MM.1S (cell line): ENCODE data around the gene NMD3.

Experiments used
- DNase-seq: peaks from one replicate; pipeline ENCODE4 v3.0.0-alpha.2; 2015
- H2AFZ ChIP-seq: fragments of 300-600 bp; sonication (generic); 2 replicates; pipeline ENCODE4 v1.6.0; 2016; ENCODE audit warnings: antibody characterized with exemption, low read length
- H3F3A ChIP-seq: fragments of 300-600 bp; sonication (generic); 2 replicates; pipeline ENCODE4 v1.6.1; 2016; ENCODE audit warnings: mild to moderate bottlenecking, antibody characterized with exemption, low read length, moderate library complexity, mixed read lengths; ENCODE audit not compliant: insufficient read depth
- H3K27ac ChIP-seq: fragments of 300-600 bp; sonication (generic); 2 replicates; pipeline ENCODE4 v1.5.1; 2016; ENCODE audit warnings: mild to moderate bottlenecking, low read length
- H3K27me3 ChIP-seq: fragments of 300-600 bp; sonication (generic); replicated peaks from 2 replicates; pipeline ENCODE4 v1.6.0; 2016; ENCODE audit warnings: low read length; ENCODE audit not compliant: insufficient read depth
- H3K36me3 ChIP-seq: fragments of 300-600 bp; sonication (generic); replicated peaks from 2 replicates; pipeline ENCODE4 v1.6.1; 2016; ENCODE audit warnings: mild to moderate bottlenecking, low read length, mixed read lengths; ENCODE audit not compliant: insufficient read depth
- H3K4me1 ChIP-seq: fragments of 300-600 bp; sonication (generic); 2 replicates; pipeline ENCODE4 v1.6.1; 2016; ENCODE audit warnings: low read length, mixed read lengths
- H3K4me2 ChIP-seq: fragments of 300-600 bp; sonication (generic); 2 replicates; pipeline ENCODE4 v1.6.0; 2016; ENCODE audit warnings: low read depth, low read length
- H3K4me3 ChIP-seq: fragments of 300-600 bp; sonication (generic); 2 replicates; pipeline ENCODE4 v1.5.1; 2016; ENCODE audit warnings: low read length, mixed read lengths
- H3K79me2 ChIP-seq: fragments of 300-600 bp; sonication (generic); 2 replicates; pipeline ENCODE4 v1.6.1; 2016; ENCODE audit warnings: mixed run types, low read length, mixed read lengths
- H3K9ac ChIP-seq: fragments of 300-600 bp; sonication (generic); 2 replicates; pipeline ENCODE4 v1.6.1; 2016; ENCODE audit warnings: low read length, mixed read lengths
- H3K9me2 ChIP-seq: fragments of 300-600 bp; sonication (generic); replicated peaks from 2 replicates; pipeline ENCODE4 v1.6.1; 2016; ENCODE audit warnings: mild to moderate bottlenecking, low read length, mixed read lengths; ENCODE audit not compliant: insufficient read depth
- H3K9me3 ChIP-seq: fragments of 300-600 bp; sonication (generic); replicated peaks from 2 replicates; pipeline ENCODE4 v1.6.1; 2016; ENCODE audit warnings: mild to moderate bottlenecking, low read length, mixed read lengths; ENCODE audit not compliant: insufficient read depth
- H4K20me1 ChIP-seq: fragments of 300-600 bp; sonication (generic); 2 replicates; pipeline ENCODE4 v1.6.1; 2016; ENCODE audit warnings: mild to moderate bottlenecking, low read length, moderate library complexity, mixed read lengths; ENCODE audit not compliant: insufficient read depth
- EZH2 ChIP-seq: fragments of 300-600 bp; sonication (generic); optimal IDR thresholded peaks from 2 replicates; pipeline ENCODE3; 2017; ENCODE audit warnings: low read depth, mild to moderate bottlenecking, antibody characterized with exemption, low read length, mixed read lengths
- EZH2phosphoT487 ChIP-seq: fragments of 300-600 bp; sonication (generic); IDR thresholded peaks from 2 replicates; pipeline ENCODE4 v1.6.1; 2018; ENCODE audit warnings: antibody characterized with exemption, low read length
- TF ChIP-seq, protein P1 (sequence below): fragments of 300-600 bp; sonication (generic); IDR thresholded peaks from 2 replicates; pipeline ENCODE4 v1.5.1; 2016; ENCODE audit warnings: antibody characterized with exemption, low read length, mixed read lengths

Gene NMD3

DNA sequence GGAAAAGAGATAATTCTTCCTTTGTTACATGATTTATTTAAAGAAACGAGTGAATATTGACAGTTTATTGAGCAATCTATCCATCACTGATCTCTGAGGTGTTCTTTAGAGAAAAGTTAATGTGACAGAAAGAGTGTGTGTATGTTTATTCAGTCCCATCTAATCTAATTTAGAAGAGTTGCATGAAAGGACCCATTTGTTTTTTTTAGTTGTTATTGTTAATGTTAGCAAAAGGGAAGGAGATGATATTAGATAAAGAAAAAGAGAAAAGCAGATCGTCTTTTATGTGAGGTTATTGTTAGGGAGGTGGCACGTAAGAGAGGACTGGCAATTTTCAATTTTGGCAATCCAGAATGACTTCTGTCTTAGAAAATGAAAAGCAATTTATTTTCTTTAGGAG is 46.5 kb downstream of the NMD3 start:
- Histone ChIP-seq H3K9ac (no peak overlapping the region), H3K9me3 (no peaks in the 10 kb centered on the region), H3K27me3 (no peaks in the 10 kb centered on the region), H3K4me2 (no peak overlapping the region), H2AFZ (no peak overlapping the region), H3K79me2 (no peaks in the 10 kb centered on the region), H3F3A (no peaks in the 10 kb centered on the region), H4K20me1 (no peaks in the 10 kb centered on the region), H3K36me3 (no peaks in the 10 kb centered on the region), H3K27ac (no peak overlapping the region), H3K4me1 (no peaks in the 10 kb centered on the region), H3K9me2 (no peaks in the 10 kb centered on the region), H3K4me3 (no peak overlapping the region)
- DNase-seq: no peak
- TF ChIP-seq EZH2phosphoT487 (no peak), EZH2 (no peak)
- TF ChIP-seq, protein P1, sequence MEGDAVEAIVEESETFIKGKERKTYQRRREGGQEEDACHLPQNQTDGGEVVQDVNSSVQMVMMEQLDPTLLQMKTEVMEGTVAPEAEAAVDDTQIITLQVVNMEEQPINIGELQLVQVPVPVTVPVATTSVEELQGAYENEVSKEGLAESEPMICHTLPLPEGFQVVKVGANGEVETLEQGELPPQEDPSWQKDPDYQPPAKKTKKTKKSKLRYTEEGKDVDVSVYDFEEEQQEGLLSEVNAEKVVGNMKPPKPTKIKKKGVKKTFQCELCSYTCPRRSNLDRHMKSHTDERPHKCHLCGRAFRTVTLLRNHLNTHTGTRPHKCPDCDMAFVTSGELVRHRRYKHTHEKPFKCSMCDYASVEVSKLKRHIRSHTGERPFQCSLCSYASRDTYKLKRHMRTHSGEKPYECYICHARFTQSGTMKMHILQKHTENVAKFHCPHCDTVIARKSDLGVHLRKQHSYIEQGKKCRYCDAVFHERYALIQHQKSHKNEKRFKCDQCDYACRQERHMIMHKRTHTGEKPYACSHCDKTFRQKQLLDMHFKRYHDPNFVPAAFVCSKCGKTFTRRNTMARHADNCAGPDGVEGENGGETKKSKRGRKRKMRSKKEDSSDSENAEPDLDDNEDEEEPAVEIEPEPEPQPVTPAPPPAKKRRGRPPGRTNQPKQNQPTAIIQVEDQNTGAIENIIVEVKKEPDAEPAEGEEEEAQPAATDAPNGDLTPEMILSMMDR: no peak

DNA sequence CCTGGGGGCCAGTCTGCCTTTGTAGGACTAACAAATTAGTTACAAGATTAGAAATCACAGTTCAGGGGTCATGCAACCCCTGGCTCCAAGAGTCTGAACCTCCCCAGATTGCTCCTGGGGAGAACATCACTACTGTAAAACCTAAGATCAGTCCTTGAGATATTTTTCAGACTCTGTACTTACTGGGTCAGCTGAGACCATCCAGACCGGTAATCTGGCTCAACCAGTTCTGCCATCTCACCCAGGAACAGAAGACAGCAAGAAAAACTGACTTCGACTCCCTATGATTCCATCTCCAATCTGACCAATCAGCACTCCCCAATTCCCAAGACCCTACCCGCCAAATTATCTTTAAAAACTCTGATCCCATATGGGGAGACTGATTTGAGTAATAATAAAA is 47.5 kb downstream of the NMD3 start:
- Histone ChIP-seq H3K4me3 (no peak overlapping the region), H3F3A (no peaks in the 10 kb centered on the region), H3K4me1 (no peaks in the 10 kb centered on the region), H3K27me3 (no peaks in the 10 kb centered on the region), H3K36me3 (no peaks in the 10 kb centered on the region), H3K9me2 (no peaks in the 10 kb centered on the region), H3K9me3 (no peaks in the 10 kb centered on the region), H3K4me2 (no peak overlapping the region), H3K27ac (no peak overlapping the region), H3K79me2 (no peaks in the 10 kb centered on the region), H4K20me1 (no peaks in the 10 kb centered on the region), H2AFZ (no peak overlapping the region), H3K9ac (no peak overlapping the region)
- DNase-seq: no peak
- TF ChIP-seq EZH2: no peak
- TF ChIP-seq, protein P1: no peak
- no peak for TF ChIP-seq EZH2phosphoT487

DNA sequence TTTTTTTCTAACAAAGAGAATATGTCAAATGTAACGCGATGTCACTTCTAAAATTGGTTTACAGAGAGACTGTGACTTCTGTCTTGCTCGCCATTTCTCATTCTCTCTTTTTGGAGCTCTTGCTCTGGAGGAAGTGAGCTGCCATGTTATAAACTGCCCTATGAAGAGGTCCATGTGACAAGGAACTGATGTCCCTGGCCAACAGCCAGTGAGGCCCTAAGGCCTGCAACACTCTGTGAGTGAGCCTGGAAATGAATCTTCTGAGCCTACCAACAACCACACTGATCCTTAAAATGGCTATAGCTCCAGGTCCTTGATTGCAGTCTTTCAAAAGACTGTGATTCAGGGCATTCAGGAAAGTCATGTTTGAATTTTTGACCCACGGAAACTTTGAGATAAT is 49.9 kb downstream of the NMD3 start:
- H3K4me1 ChIP-seq: no peaks in the 10 kb centered on the region
- TF ChIP-seq EZH2: no peak
- TF ChIP-seq, protein P1: no peak
- TF ChIP-seq EZH2phosphoT487: no peak
- H3K36me3 ChIP-seq: no peaks in the 10 kb centered on the region
- DNase-seq: no peak
- no peaks in the 10 kb centered on the region for H3K9me2 ChIP-seq
- H3K9me3 ChIP-seq: no peaks in the 10 kb centered on the region
- no peaks in the 10 kb centered on the region for H4K20me1 ChIP-seq
- H3F3A ChIP-seq: no peaks in the 10 kb centered on the region
- H3K9ac ChIP-seq: no peak overlapping the region
- no peak overlapping the region for H2AFZ ChIP-seq
- H3K4me3 ChIP-seq: no peak overlapping the region
- no peak overlapping the region for H3K27ac ChIP-seq
- no peak overlapping the region for H3K4me2 ChIP-seq
- H3K79me2 ChIP-seq: no peaks in the 10 kb centered on the region
- H3K27me3 ChIP-seq: no peaks in the 10 kb centered on the region
